NCI-H146 (cell line): ENCODE data around the gene DAG1.

ENCODE experiments used
- DNase-seq: peaks from one replicate; lab custom pipeline; 2025; lab: John Stamatoyannopoulos, UW

DAG1 gene

DNA sequence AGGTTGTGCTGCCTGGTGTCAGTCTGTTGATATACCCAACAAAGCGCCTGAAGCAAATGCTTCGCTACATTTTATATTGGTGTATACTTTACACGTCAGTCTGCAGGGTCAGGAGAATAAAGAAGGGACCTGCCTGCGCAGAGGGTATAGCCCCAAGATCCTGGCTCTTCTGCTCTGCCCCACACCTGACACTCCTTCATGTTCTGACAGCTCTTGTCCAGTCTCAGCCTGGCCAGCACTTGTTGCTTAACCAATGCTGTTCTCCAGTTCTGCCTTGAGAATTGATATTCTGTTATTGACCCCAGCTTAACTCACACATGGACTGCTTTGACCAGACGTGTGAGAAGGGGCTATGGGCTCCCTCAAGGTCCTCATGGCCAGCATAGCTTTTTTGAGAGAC lies 48.4 kb downstream of the DAG1 start:
- DNase-seq = no peak

GRCh38 chr3:49519296-49519695 lies 49.2 kb downstream of the DAG1 start:
- DNase-seq = no peak

DNA sequence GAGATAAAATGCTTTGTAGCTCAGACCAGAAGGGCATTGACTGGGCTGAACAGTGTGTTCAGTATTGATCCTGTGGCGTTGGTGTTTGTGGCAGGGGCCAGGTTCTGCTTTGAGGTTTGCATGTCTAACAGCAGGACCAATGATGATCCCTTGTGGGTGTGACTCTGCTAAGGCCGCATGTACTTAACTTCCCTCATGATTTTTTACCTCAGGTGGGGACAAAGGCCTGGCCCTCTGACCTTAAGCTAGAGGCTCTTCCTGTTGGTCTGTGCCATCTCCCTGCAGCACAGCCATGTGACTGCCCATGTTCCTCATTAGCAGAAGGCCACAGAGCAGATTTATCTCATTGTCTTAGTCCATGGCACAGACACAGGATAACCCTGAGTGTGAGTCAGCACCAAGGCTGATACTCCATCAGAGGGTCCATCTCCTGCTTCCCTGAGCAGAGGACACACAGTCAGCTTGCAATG lies 49.9 kb downstream of the DAG1 start:
- no peak for DNase-seq

DNA sequence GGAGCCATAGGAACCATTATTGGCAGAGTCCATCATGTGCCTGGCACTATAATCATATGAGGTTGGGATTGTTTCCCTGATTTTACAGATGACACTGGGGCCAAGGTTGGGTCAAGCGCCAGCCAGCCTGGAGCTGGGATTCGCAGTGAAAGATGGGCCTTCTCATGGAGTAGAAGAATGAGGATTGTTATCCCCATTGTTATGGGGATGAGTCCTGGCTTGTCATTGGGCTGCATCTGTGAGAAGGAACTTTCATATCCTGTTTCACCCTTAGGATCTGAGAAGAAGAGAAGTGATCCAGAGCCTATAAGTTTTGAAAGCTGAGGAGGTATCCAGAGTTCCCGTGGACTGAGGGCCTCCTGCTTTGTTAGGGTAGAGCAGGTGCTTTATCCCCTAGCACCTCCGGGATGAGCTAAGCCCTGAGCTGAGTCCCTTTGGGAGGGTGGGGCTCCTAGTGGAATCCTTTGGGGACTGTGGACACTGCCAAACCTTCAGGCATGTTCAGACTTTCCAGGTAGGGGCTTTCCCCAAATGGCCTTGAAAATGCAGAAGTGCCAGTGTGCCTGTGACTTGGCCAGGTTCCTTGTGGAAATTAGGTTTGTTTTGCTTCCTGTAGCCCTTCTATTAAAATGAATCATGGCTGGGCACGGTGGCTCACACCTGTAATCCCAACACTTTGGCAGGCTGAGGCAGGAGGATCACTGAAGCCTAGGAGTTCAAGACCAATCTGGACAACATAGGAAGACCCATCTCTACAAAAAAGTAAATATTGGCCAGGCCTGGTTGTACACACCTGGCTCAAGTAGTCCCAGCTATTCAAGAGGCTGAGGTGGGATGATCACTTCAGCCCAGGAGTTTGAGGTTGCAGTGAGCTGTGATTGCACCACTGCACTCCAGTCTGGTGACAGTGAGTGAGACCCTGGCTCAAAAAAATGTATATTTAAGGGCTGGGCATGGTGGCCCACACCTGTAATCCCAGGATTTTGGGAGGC lies 54.0 kb downstream of the DAG1 start:
- DNase-seq = no peak

- DNase-seq = no peak
These were observed 59.5 kb downstream of the DAG1 start for GRCh38 chr3:49529567-49529966.

DNA sequence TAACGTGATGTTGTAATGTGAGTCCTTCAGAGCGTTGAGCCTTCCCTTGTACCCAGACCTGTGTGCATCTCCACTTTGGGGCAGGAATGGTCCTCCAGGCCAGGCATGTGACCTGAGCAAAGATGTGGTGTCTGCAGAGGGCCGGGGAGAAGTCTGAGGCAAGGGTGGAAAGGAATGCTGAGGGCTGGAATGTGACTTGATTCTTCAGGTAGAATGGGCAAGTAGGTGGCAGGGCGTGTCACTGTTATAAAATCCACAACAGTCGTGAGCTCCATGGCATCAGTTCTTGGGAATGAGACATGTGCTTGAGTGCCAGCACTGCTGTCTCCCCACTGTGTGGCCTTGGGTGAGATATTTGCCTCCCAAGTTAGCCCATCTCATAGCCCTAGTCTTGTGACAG lies 60.2 kb downstream of the DAG1 start:
- no peak for DNase-seq

- DNase-seq = no peak
These were observed 60.6 kb downstream of the DAG1 start for GRCh38 chr3:49530701-49531100.

DNA sequence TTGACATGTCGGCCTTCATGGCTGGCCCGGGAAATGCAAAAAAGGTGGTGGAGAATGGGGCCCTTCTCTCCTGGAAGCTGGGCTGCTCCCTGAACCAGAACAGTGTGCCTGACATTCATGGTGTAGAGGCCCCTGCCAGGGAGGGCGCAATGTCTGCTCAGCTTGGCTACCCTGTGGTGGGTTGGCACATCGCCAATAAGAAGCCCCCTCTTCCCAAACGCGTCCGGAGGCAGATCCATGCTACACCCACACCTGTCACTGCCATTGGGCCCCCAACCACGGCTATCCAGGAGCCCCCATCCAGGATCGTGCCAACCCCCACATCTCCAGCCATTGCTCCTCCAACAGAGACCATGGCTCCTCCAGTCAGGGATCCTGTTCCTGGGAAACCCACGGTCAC lies 61.2 kb downstream of the DAG1 start:
- no peak for DNase-seq

DNA sequence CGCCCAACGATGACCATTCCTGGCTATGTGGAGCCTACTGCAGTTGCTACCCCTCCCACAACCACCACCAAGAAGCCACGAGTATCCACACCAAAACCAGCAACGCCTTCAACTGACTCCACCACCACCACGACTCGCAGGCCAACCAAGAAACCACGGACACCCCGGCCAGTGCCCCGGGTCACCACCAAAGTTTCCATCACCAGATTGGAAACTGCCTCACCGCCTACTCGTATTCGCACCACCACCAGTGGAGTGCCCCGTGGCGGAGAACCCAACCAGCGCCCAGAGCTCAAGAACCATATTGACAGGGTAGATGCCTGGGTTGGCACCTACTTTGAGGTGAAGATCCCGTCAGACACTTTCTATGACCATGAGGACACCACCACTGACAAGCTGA lies 61.6 kb downstream of the DAG1 start:
- no peak for DNase-seq

GRCh38 chr3:49533031-49533430 lies 63.0 kb downstream of the DAG1 start:
- no peak for DNase-seq

DNA sequence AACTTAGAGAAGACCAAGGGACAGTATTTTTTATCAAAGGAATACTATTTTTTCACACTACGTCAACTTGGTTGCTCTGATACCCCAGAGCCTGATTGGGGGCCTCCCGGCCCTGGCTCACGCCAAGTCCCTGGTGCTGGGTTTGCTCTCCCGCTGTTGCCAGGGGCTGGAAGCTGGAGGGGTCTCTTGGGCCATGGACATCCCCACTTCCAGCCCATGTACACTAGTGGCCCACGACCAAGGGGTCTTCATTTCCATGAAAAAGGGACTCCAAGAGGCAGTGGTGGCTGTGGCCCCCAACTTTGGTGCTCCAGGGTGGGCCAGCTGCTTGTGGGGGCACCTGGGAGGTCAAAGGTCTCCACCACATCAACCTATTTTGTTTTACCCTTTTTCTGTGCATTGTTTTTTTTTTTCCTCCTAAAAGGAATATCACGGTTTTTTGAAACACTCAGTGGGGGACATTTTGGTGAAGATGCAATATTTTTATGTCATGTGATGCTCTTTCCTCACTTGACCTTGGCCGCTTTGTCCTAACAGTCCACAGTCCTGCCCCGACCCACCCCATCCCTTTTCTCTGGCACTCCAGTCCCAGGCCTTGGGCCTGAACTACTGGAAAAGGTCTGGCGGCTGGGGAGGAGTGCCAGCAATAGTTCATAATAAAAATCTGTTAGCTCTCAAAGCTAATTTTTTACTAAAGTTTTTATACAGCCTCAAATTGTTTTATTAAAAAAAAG lies 63.9 kb downstream of the DAG1 start:
- no peak for DNase-seq

DNA sequence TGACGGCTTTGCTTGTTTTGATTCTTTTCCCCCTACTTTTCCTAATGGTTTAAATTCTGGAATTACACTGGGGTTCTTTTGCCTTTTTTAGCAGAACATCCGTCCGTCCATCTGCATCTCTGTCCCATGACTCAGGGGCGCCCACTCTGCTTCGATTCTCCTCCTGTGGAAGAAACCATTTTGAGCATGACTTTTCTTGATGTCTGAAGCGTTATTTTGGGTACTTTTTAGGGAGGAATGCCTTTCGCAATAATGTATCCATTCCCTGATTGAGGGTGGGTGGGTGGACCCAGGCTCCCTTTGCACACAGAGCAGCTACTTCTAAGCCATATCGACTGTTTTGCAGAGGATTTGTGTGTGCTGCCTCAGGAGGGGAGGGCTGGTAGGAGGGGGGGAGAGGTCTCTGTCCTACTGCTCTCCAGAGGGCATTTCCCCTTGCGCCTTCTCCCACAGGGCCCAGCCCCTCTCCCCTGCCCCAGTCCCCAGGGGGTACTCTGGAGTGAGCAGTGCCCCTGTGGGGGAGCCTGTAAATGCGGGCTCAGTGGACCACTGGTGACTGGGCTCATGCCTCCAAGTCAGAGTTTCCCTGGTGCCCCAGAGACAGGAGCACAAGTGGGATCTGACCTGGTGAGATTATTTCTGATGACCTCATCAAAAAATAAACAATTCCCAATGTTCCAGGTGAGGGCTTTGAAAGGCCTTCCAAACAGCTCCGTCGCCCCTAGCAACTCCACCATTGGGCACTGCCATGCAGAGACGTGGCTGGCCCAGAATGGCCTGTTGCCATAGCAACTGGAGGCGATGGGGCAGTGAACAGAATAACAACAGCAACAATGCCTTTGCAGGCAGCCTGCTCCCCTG lies 64.7 kb downstream of the DAG1 start:
- DNase-seq = peak; percentile 96

DNA sequence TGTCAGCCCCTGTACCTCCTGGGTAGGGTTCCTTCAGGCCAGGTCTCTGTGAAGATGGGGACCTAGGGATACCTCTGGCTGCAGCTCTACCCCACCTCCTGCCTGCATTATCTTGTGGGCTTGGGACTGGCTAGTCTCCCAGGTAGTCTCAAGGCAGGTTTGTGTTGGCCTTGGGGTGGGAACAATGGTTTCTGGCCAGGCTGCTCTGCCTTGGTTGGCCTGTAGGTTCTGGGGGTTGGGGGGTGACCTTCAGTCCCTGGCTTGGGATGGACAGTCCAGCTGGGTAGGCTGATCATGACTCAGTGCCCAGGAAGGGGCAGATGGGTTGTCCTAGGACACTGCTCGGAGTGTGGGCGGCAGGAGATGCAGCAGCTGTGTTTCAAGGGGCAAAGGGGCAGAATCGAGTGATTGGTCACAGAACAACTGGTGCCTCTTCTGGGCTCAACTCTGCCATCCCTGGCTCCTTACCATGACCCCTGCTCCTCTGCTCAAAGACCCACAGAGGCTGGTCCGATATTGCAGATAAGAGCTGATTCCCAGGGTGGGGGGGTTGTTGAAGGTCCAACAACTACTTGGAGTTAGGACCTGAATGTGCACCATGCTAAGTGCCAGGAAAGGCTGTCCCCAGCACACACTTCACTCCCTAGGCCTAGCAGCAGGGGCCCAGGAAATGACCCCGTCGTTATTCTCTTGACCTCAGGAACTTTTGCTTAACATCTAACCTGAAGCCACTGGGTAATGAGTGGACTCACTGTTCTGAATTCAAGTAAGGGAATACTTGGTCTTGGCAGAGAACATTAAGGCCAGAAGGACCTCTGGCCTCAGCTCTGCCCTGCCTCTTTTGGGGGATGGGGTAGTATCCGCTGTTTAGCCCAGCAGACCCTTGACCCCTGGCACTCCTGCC lies 66.2 kb downstream of the DAG1 start:
- DNase-seq = no peak

DNA sequence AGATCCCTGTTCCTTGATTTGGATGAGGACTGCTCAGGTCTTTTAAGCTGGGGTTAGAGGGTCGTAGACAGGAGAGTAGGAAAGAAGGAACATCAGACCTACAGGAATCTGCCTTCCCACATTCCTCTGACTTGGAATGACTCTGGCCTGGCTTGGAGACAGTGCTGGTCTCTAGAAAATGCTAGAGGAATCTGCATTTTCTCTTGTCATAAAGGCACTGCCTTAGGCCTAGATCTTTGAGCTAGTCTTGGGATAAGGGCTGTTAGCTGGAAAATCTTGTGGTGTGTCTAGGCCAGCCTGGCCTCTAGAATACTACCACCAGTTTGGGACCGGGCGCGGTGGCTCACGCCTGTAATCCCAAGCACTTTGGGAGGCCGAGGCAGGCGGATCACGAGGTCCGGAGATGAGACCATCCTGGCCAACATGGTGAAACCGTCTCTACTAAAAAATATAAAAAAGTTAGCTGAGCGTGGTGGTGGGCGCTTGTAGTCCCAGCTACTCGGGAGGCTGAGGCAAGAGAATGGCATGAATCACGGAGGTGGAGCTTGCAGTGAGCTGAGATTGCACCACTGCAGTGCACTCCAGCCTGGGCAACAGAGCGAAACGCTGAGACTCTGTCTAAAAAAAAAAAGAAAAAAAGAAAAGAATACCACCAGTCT lies 66.9 kb downstream of the DAG1 start:
- DNase-seq = no peak

GRCh38 chr3:49539659-49540560 lies 69.8 kb downstream of the DAG1 start:
- DNase-seq = peak; percentile 88

GRCh38 chr3:49552087-49552486 lies 82.0 kb downstream of the DAG1 start:
- DNase-seq = no peak

- no peak for DNase-seq
These were observed 83.2 kb downstream of the DAG1 start for GRCh38 chr3:49553324-49553691.

- peak; percentile 85 for DNase-seq
These were observed 83.9 kb downstream of the DAG1 start, which contains the start of gene BSN for GRCh38 chr3:49553692-49554632. TSS of gene BSN (plus strand) at chr3:49554477. CDS start at chr3:49554603, 126 bp downstream.
